Activated T-cell treated with anti-CD3 and anti-CD28 coated beads for 1 hour (primary cell): ENCODE results near the gene ENTPD8.

Experiments used
- DNase-seq: peaks from one replicate; pipeline ENCODE4 v3.0.0-alpha.2; 2020; ENCODE audit warnings: low read depth

Gene ENTPD8

DNA sequence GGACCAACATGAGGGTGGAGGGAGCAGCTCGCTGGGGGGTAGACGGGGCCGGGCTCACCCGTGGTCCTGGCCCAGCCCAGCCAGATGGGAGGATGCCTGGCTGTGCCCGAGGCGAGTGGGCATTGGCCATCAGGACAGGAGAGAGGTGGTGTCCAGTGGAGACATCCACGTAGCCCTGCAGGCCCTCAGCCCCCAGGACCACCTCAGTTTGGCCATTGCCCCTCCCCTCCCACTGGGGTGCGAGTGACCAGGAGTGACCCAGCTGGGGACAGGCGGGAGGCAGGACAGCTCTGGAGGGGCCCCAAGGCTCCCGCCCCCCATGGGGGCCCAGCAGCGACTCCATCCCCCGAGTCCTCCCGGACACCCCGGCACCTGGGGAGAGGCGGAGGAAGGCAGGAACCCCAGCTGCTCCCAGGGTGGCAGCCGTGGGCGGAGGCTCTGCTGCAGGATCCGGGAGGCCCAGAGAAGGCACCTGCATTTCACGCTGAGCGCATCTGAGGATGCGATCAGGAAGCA is 9.7 kb downstream of the ENTPD8 start:
- no peak for DNase-seq

DNA sequence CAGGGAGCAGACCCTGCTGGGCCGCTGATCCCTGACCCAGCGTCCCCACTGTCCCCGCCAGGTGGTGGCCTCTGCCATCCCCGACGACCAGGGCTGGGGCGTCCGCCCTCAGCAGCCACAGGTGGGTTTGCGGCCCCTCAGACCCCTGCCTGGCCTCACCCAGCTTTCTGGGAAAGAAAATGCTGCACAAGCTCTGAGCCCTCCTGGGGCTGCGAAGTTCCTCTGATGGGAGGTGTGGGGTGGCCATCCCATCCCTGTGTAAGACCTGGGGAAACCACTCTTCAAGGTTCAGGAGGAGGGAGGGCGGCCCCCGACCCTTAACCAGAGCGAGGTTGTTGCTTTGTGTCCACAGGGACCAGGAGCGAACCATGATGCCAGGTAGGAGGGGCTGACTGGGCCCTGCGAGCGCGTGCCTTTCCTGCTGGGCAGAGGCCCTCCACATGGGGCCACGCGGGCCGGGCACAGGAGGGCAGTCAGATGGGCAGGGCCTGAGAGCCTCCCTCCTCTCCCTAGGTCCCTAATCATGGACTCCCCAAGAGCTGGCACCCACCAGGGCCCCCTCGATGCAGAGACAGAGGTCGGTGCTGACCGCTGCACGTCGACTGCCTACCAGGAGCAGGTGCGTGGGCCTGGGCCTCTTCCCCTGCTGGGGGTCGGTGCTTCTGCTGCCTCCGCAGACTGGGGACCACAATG is 10.3 kb downstream of the ENTPD8 start:
- DNase-seq = no peak

GRCh38 chr9:137429974-137430722 is 11.0 kb downstream of the ENTPD8 start:
- DNase-seq = no peak

DNA sequence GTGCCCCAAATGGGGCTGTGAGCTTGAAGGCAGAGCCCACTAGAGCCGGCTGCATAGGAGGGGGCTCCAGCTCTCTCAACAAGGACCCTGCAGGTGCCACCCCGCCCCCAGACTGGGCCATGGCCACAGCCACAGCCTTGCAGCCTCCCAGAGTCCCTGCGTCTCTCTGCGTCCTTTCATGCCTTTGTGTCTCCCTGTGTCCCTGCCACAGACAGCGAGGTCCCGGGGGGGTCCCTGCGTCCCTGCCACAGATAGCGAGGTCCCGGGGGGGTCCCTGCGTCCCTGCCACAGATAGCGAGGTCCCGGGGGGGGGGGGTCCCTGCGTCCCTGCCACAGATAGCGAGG is 11.6 kb downstream of the ENTPD8 start:
- no peak for DNase-seq

- DNase-seq = no peak
These were observed 12.2 kb downstream of the ENTPD8 start for GRCh38 chr9:137428841-137429545.

- DNase-seq = no peak
These were observed 12.9 kb downstream of the ENTPD8 start for GRCh38 chr9:137428311-137428630.

DNA sequence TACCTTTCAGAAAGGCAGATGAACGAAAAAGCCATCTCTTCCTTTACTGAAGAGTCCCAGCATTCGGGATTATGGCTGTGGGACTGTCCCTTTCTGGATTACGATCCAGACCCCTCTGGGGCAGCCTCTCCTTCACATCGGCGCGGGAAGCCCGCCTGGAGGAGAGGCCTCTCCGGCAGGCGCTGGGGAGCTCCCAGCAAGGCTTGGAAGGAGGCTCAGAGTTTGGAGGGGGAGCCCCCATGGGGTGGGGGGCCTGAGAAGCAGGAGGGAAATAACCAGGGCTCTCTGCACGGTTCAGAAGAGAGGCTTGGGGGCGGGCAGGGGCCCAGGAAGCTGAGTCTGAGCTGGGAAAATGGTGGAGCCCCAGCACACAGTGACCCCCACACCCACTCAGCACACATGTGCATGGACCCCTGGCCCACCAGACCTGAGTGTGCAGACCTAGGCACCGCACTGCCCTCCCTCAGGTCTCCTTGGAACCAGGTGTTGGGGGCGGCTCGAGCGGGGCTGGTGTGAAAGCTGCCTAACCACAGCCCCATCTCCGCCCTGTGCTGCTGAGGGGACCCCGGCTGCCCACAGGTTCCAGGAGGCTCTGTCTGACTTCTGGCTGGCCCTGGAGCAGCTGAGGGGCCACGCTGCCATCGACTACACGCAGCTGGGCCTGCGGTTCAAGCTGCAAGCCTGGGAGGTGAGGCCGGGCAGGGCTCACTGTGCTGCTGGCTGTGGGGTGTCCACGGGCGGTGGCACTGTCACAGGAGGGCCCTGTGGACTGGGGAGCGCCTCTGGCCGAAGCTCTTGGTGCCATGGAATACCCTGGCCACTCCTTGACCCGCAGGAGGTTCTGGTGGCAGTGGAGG is 13.5 kb downstream of the ENTPD8 start:
- no peak for DNase-seq

DNA sequence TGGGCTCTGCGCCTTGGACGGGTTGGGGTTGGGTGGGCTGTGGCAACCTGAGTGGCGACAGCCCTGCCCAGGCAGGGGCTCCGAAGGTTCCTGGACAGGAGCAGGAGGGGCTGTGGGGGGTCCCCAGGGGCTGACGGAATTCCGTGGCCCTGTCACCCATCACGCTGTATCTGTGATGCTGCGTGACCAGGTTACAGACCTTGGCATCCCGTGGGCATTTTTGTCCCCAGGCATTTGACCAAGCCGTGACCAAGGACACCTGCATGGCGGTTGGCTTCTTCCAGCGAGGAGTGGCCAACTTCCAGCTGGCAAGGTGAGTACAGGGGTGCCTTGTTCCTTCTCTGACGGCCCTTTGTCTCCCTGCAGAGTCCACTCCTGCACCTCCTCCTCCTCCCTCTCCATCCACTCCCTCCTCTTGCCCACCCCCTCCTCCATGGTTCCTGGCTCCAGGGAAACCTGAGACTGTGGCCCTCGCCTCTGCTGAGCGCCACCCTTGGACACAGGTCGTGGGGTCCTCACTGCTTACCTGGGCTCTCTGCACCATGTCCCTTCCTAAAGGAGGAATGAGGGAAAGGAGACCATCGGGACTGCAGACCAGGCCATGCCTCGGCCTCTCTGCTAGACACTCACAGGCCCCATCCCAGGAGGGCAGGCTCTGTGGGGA is 15.0 kb downstream of the ENTPD8 start:
- no peak for DNase-seq

- DNase-seq = no peak
These were observed 17.5 kb downstream of the ENTPD8 start for GRCh38 chr9:137423514-137424291.

DNA sequence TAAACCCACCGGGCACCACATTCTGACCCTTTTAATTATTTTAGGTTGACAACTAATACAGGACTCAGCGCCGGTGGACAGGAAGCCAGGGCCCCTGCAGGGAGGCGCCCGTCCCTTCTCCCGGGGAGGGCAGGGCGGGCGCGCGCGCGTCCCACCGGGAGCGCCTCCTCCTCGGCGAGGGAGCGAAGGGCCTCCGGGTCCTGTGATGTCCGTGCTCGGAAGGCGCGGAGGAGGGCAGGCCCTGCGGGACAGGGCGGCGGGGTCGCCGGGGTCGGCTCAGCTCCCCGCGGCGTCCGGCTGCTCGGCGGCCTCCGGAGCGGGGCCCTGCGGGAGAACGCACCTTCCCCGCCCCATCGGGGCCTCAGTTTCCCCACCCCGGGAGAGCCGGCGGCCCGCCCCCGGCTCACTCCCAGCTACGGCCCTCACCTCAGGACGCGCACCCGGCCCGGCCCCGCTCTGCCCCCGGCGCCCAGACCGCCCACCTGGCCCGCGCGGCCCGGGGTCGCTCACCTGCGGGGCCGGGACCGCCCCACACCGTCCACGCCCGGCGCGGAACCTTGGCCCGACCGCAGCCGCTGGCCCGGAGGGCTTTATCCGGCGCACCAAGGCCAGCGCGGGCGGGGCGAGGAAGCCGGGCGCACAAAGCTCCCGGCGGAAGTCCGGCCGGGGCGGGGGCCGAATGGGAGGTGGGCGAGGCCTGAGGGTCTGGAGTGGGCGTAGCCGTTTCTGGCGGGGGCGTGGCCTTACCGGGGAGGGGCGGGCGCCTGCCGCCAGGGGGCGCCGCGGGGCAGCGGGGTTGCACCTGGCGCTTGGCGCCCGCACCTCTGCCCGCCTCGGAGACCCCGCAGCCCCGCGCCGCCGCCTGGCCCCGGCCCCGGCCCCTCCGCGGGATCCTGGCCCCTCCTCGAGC is 18.3 kb downstream of the ENTPD8 start, which contains the start of the genes EXD3 and NOXA1:
EXD3 (minus strand) TSS at position 559 of the 910 bp plus-strand sequence. CDS start 27,805 bp downstream, outside the sequence.
NOXA1 (plus strand) TSS at position 790 of the 910 bp plus-strand sequence. CDS start 137 bp downstream, outside the sequence.
- peak; percentile 95 for DNase-seq

- DNase-seq = no peak
These were observed 19.1 kb downstream of the ENTPD8 start for GRCh38 chr9:137421838-137422603.

DNA sequence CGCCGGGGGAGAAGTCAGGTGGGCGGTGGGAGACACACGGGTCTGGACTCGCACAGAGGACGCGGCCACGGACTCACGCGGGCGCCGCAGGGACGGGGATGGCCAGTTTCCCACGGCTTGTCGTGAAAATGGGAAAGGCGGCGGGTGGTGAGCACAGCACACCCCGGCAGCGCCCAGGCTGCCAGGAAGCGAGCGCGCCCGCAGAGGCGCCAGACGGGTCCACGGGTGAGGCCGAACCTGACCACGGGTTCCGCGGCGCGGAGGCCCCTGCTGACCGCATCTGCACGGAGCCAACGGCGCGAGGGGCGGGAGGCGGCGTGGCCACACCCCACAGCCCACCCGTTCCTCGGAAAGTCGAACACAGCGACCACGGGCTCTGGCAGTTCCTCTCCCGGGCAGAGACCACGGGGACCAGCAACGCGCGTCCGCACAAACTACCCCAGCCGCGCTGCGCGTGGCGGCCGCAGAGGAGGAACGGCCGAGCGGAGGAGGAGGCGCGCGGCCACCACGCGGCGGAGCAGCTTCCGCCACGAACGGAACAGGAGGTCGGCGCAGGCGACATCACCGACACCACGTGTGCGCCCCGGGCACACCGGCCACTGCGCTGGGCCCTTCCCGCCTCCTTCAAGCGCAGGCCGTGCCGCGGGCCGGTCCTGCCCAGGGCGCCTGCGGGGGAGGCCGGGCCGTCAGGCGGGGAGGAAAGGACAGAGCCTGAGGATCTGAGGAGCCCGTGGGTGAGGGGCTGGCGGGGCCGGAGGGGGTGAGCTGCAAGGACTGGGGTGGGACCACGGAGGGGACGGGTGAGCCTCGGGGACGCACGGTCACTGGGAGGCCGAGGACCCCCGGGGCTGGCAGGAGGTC is 23.8 kb downstream of the ENTPD8 start:
- DNase-seq = no peak

GRCh38 chr9:137416563-137417151 is 24.5 kb downstream of the ENTPD8 start:
- DNase-seq = no peak

GRCh38 chr9:137416006-137416562 is 25.1 kb downstream of the ENTPD8 start:
- DNase-seq = no peak

DNA sequence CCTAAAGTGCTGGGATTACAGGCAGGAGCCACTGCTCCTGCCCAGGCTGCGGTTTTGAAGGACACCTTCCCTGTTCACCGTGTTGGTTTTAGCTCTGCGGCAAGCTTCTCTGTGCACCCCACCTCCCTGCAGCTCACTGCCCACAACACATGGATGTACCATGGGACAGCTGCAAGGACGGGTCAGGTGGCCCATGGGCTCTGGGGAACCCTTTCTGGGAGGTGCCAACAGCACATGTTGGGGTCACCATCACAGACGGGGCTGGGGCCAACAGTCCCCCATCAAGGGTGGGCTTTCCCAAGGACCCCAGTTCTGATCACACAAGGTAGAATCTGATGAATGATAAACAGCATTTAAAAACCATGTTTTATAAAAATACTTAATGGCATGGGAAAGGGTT is 25.7 kb downstream of the ENTPD8 start:
- no peak for DNase-seq

DNA sequence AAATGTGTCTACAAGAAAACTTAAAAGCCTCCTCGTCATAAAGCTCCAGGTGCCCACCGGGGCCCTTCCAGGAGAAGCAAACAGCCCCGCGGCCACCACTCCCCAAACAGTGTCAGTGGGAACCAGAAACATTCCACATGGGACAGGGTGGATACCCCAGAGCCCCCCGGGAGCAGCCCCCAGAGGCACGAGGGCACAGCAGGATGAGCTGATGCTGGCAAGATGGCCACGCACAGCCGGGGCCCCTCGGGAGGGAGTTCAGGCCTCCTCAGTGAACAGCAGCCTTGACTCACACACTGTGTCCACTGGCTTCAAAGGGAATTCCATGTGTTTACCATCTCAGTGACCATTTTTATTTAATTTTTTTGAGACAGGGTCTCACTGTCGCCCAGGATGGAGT is 28.7 kb downstream of the ENTPD8 start:
- no peak for DNase-seq
